Keratinocyte (primary cell): ENCODE results near the gene ADAMTS6.

Experiments used
- CTCF ChIP-seq, 3 experiments: IDR thresholded peaks in 1 of 3; conservative IDR thresholded peaks in 1 of 3; optimal IDR thresholded peaks in 1 of 3; 2 replicates in 2 of 3; 3 replicates in 1 of 3; pipeline versions ENCODE3 to v1.5.1; 2011; ENCODE audit warnings: low read length in 3 of 3, mild to moderate bottlenecking in 3 of 3, moderate library complexity in 2 of 3, control low read depth in 1 of 3, inconsistent platforms in 1 of 3; ENCODE audit not compliant: insufficient read depth in 2 of 3; ENCODE audit errors: extremely low read depth in 1 of 3
- EZH2 ChIP-seq: IDR thresholded peaks from one replicate; pipeline ENCODE4 v1.6.1; 2012; ENCODE audit warnings: inconsistent platforms, mild to moderate bottlenecking, low read length, moderate library complexity

DNA sequence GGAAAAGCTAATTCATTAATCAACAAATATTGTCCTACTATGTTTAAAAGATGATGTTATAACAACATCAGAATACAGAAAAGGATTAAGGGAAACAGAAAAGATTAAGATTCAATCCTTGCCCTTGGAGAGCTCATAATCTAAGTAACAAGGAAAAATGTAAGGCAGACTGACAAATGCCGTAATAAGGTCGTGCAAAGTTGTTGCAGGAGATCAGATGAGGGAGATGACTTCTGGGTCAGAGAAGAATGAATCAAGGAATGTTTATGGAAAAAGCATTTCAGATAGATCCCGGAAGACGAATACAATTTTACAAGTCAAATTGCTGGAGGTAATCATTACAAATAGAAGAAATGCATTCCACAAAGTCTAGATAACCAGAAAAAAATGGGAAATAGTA, 6.4 kb downstream of the ADAMTS6 start:
- TF ChIP-seq CTCF (optimal IDR thresholded peaks at IDR 0.05 in 1 of 3, IDR thresholded peaks at IDR 0.05 in 1 of 3, conservative IDR thresholded peaks at IDR 0.05 in 1 of 3; ENCODE audit: extremely low read depth in 1 of 3, insufficient read depth in 2 of 3, low read length in 3 of 3) (no peak), EZH2 (no peak)
